ENCODE measurements around the gene LINGO3. TPM values are rescaled to one million over a fixed set of nuclear protein-coding genes. Genes with fewer than 3 reads are reported as not detected.

The LINGO3 gene
- polyA plus RNA-seq, 1 donor: not detected

GRCh38 chr19:2326699-2327360 is 18.9 kb upstream of the LINGO3 start:
- no peak for DNase-seq

GRCh38 chr19:2325281-2326046 is 17.5 kb upstream of the LINGO3 start:
- DNase-seq: no peak

DNA sequence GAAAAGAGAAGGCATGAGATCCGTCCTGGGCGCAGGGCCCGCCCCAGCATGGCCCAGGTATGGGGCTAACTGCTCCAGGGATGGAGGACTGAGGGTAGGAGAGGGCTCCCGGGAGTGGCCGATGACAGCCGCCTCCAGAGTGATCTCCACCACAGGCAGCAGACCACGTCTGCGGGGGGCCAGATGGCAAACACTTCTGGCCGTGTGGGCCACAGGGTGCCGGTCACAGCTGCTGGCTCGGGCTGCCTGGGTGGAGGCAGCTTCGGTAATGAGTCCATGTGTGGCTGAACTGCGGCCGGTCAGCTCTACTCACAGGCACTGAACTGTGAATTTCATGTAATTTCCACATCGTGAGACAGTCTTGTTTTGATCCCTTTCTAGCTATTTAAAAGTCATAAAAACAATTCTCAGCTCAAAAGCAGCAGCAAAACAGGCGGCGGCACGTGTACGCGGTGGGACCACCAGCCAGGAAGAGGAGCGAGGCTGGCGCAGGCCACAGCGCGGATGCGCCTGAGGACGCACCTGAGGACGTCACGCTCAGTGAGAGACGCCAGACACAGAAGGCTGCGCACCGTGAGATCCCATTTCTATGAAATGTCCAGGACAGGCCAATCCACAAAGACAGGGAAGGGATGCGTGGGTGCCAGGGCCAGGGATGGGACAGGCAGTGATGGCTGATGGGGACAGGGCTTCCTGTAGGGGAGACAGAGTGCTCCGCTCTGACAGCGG is 16.4 kb upstream of the LINGO3 start:
- DNase-seq: no peak

GRCh38 chr19:2323707-2324106 is 15.8 kb upstream of the LINGO3 start:
- no peak for DNase-seq

DNA sequence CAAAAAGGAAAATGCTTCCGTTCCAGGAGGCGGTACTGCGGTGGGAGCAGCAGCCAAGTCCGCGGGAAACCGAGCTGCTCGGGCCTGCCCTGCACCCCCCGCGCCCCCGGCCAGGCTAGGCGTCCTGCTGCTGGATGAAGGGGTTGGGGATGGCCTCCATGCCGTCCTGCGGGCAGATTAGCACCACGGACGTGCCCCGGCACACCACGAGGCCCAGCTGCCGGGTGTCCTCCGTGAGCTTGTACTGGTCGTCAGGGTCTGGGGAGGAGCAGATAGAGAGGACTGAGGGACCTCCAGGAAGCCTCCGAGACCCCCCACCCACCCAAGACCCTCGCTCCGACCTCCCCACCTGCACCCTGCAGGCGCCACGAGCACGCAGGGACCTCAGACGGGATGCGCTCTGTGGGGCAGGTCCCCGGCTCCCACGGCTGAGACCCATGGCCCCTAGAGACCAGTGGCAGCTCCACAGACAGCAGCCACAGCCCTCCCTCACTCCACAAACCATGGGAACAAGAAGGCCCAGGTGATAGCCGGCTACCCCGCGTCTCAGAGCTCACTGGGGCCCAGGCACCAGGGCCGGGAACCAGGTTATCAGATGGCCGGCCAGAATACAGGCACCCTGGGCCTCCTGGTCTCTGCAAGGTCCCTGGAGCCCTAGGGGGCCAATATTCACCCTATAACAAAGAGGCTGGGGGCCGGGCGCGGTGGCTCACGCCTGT is 13.8 kb upstream of the LINGO3 start:
- no peak for DNase-seq

DNA sequence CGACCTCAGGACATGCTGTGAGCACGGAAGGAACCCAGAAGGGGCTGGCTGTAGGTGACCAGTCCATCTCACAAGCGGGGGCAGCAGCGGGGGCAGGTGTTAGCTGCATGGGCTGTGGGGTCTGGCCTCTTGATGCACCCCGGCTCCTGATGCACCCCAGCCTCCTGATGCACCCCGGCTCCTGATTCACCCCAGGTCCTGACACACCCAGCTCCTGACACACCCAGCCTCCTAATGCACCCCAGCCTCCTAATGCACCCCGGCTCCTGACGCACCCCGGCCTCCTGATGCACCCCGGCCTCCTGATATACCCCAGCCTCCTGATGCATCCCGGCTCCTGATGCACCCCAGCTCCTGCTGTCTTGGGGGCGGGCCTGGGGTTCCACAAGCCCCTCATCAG is 13.0 kb upstream of the LINGO3 start:
- no peak for DNase-seq

DNA sequence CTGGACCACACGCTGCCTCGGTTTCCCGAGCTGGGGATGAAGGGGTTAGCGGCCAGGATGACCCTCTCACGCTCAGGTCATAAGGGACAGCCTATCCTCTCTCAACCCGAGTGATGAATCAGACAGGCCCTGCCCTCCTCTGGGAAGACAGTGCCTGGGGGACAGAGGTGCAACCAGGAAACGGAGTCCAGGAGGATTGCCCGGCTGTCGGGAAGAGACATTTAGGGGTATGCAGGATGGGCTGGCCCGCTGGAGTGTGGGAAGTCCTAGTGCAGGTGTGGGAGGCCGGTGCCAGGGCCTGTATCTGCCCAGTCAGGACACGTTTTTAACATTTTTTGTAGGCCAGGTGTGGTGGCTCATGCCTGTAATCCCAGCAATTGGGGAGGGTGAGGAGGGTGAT is 12.1 kb upstream of the LINGO3 start:
- DNase-seq: no peak

GRCh38 chr19:2319551-2319950 is 11.6 kb upstream of the LINGO3 start:
- no peak for DNase-seq

- DNase-seq: no peak
Observed at GRCh38 chr19:2318923-2319322, 11.0 kb upstream of the LINGO3 start.

GRCh38 chr19:2317756-2318155 is 9.8 kb upstream of the LINGO3 start:
- DNase-seq: no peak

GRCh38 chr19:2317300-2317699 is 9.3 kb upstream of the LINGO3 start:
- no peak for DNase-seq

DNA sequence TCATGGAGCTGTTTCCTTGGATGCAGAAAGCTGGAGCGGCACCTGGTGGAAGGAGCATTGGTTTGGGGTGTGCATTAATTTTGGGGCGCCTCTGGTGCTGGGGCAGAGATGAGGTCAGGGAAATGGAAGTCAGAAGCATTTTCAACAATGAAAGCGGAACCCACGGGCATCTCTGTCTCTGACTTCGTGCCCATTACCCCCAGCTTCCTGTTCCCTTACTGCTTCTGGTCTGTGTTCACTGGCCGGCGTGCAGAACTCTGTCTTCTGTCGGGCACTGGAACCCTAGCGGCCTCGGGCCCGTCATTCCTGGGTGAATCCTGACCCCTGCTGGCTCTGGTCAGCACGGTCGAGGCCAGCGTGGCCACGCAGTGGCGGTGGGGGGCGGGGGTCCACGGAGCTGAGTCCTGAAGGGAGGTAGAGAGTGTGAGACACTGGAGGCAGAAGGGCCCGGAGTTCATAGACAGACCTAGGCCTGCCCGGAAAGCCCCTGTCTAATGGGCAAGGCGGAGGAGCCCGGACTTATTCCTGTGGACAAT is 7.9 kb upstream of the LINGO3 start:
- DNase-seq: no peak

- no peak for DNase-seq
Observed at GRCh38 chr19:2315121-2315817, 7.3 kb upstream of the LINGO3 start.

- DNase-seq: no peak
Observed at GRCh38 chr19:2312820-2313501, 5.0 kb upstream of the LINGO3 start.

- no peak for DNase-seq
Observed at GRCh38 chr19:2311093-2311492, 3.1 kb upstream of the LINGO3 start.

DNA sequence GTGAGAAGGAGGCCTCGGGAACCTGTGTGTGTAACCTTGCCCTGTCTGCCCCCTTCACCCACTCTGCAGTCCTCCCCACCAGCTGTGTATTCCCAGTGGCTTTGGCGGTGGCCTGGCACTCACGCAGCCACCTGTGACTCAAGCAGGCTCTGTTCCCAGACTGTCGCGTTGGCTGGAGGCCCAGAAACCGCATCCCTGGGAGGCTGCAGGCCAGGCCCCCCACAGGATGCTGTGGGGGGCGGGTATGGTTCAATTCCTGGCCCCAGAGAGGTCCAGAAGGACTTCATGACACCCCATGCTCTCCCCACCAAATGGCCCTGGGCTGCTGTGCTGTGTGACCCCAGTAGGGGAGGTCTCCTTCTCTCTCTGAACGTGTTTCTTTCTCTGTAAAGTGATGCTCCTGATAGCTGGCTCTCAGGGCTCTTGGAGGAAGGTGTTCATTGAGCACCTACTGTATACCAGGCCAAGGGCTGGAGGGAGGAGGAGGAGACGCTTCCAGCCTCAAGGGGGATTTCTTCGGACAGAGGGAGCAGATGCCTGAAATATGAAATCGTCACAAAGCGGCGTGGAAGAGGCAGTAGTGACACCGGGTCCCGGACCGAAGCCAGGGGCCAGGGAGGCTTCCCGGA is 1.9 kb upstream of the LINGO3 start:
- DNase-seq: no peak

GRCh38 chr19:2307518-2308012 is 389 bp downstream of the LINGO3 start:
- DNase-seq: no peak

DNA sequence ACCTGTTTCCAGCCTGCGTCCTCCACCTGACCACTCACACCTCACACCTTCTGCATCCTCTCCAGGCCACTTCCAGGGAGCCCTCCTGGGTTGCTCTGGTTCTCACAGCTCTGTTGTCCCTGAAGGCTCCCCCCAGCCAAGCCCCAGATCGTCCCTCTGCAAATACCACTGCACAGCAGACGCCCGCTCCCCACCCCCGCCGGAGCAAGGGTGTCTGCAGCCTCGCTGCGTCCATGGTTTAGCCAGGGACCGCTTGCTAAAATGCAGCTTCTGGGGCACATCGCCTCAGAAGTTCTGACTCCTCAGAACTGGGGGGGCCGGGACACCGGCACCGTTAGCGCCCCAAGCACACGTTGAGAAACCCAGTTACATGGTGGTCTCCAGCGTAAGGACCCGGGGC is 983 bp downstream of the LINGO3 start:
- DNase-seq: no peak

DNA sequence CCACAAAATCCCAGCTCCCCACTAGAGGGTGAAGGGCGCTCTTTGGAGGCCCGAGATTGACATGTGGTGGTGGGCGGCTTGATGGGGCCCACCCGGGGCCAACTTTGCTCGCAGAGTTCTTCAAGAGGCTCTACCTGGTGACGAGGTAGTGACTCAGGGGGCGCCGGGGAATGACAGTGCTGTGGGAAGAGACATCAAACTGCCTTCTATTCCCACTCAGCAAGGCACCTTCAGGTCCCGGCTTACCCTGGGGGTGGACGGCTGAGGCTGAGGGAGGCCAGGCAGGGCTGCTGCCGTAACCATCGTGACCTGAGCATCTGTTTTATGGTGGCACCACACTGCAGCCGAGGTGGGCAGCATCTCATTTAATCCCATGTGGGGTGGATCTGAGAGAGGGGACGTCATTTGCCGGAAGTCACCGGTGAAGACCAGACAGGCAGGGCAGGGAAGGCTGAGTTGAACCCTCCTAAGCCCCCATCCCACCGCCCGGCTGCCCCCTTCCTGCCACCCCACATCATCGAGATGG is 1.6 kb downstream of the LINGO3 start:
- DNase-seq: no peak

Measured in left kidney (tissue), 2 donors.